Measurements from ENCODE around the gene CABLES1. TPM values are rescaled to one million over a fixed set of nuclear protein-coding genes. Genes with fewer than 3 reads are reported as not detected.

The CABLES1 gene
- total and polyA plus RNA-seq, 2 donors from 2014 or later: 7.6 to 40.5 TPM

GRCh38 chr18:23249348-23249747, 114.1 kb downstream of the CABLES1 start:
- no peak for FAIRE-seq

GRCh38 chr18:23250893-23251656, 115.8 kb downstream of the CABLES1 start:
- H3K4me3 ChIP-seq (ENCODE audit: low read length in 3 of 3): no peak overlapping the region
- no peaks in the 10 kb centered on the region for H3K27me3 ChIP-seq (ENCODE audit: control insufficient read depth, insufficient read depth, low read length)
- H3K36me3 ChIP-seq (ENCODE audit: control insufficient read depth in 2 of 3, insufficient read depth in 3 of 3, low read length in 3 of 3): peaks cover 0 to 15% (median 4%) of the 10 kb centered on the region in 3 donors
- peaks cover 0 to 3% (median 0%) of the 10 kb centered on the region in 3 donors for H3K4me1 ChIP-seq (ENCODE audit: control insufficient read depth in 2 of 3, insufficient read depth in 2 of 3, low read depth in 1 of 3, low read length in 3 of 3)
- H3K9me3 ChIP-seq (ENCODE audit: control insufficient read depth in 2 of 3, insufficient read depth in 1 of 3, low read length in 3 of 3): no peaks in the 10 kb centered on the region
- peak; percentile 19 for FAIRE-seq
- no peak for TF ChIP-seq CTCF (IDR thresholded peaks at IDR 0.05; ENCODE audit: borderline replicate concordance, extremely low read depth, insufficient read depth)
- H3K9ac ChIP-seq (ENCODE audit: low read length in 3 of 3): no peak overlapping the region
- no peak for DNase-seq
- no peak overlapping the region for H3K27ac ChIP-seq (ENCODE audit: low read depth in 2 of 2, low read length in 2 of 2)
- intact Hi-C loops (cut with DNase I): loop anchor here (10.0 kb wide), 1 partner anchor 116 kb away; the partner anchor contains the start of gene CABLES1

More at GRCh38 chr18:23249348-23249747, 114.1 kb downstream of the CABLES1 start:
- Histone ChIP-seq H3K4me1 (ENCODE audit: control insufficient read depth in 2 of 3, insufficient read depth in 2 of 3, low read depth in 1 of 3, low read length in 3 of 3) (peaks cover 0 to 3% (median 0%) of the 10 kb centered on the region in 3 donors), H3K9ac (ENCODE audit: low read length in 3 of 3) (no peak overlapping the region), H3K27ac (ENCODE audit: low read depth in 2 of 2, low read length in 2 of 2) (no peak overlapping the region), H3K4me3 (ENCODE audit: low read length in 3 of 3) (no peak overlapping the region), H3K36me3 (ENCODE audit: control insufficient read depth in 2 of 3, insufficient read depth in 3 of 3, low read length in 3 of 3) (peaks cover 0 to 17% (median 4%) of the 10 kb centered on the region in 3 donors), H3K27me3 (ENCODE audit: control insufficient read depth, insufficient read depth, low read length) (no peaks in the 10 kb centered on the region), H3K9me3 (ENCODE audit: control insufficient read depth in 2 of 3, insufficient read depth in 1 of 3, low read length in 3 of 3) (no peaks in the 10 kb centered on the region)
- DNase-seq: no peak
- TF ChIP-seq CTCF (IDR thresholded peaks at IDR 0.05; ENCODE audit: borderline replicate concordance, extremely low read depth, insufficient read depth): no peak
- intact Hi-C loops (cut with DNase I): loop anchor here (10.0 kb wide), 2 partner anchors 65 to 105 kb away; no protein-coding TSS in a partner anchor

GRCh38 chr18:23253630-23254029, 118.3 kb downstream of the CABLES1 start:
- no peaks in the 10 kb centered on the region for H3K9me3 ChIP-seq (ENCODE audit: control insufficient read depth in 2 of 3, insufficient read depth in 1 of 3, low read length in 3 of 3)
- DNase-seq (peak in 1 of 5 donors; percentile 18), FAIRE-seq (no peak)
- no peak overlapping the region for H3K27ac ChIP-seq (ENCODE audit: low read depth in 2 of 2, low read length in 2 of 2)
- no peak overlapping the region for H3K9ac ChIP-seq (ENCODE audit: low read length in 3 of 3)
- H3K27me3 ChIP-seq (ENCODE audit: control insufficient read depth, insufficient read depth, low read length): no peaks in the 10 kb centered on the region
- no peak for TF ChIP-seq CTCF (IDR thresholded peaks at IDR 0.05; ENCODE audit: borderline replicate concordance, extremely low read depth, insufficient read depth)
- intact Hi-C loops (cut with DNase I): loop anchor here (10.0 kb wide), 1 partner anchor 119 kb away; the partner anchor contains the start of gene CABLES1
- no peak overlapping the region for H3K4me3 ChIP-seq (ENCODE audit: low read length in 3 of 3)
- peaks cover 0 to 12% (median 8%) of the 10 kb centered on the region in 3 donors for H3K4me1 ChIP-seq (ENCODE audit: control insufficient read depth in 2 of 3, insufficient read depth in 2 of 3, low read depth in 1 of 3, low read length in 3 of 3)
- peaks cover 0 to 8% (median 4%) of the 10 kb centered on the region in 3 donors for H3K36me3 ChIP-seq (ENCODE audit: control insufficient read depth in 2 of 3, insufficient read depth in 3 of 3, low read length in 3 of 3)

All from kidney (tissue), 14 donors.